ENCODE data around the gene HOMER1.
"Not testable (repeated sequence)": the region's sequence is repeated elsewhere in the genome, so short reads cannot be mapped to it uniquely, and the experiment has no call there.

Gene HOMER1

DNA sequence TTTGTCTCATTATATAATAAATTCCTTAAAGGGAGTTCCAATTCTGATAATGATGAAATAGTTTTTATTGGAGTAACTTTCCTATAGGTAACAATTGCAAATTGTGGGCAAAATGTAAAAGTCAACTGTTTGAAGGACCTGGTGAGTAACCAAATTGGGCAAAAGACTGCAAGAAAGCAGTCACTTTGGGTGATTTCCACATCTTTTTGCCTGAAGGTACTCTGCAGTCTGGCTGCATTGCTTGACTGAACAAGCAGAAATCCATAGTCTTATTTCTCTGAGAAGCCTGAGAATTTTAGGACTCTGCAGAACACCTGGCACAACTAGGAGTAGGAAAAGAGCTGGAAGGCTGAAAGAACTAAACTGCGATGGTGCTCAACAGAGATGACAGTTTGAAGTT is 114.9 kb downstream of the HOMER1 start:
- no peak for DNase-seq (ENCODE audit: insufficient read length, low spot score)
- no peak for FAIRE-seq
- TF ChIP-seq POLR2A (IDR thresholded peaks at IDR 0.05; ENCODE audit: low read depth, low read length): no peak

DNA sequence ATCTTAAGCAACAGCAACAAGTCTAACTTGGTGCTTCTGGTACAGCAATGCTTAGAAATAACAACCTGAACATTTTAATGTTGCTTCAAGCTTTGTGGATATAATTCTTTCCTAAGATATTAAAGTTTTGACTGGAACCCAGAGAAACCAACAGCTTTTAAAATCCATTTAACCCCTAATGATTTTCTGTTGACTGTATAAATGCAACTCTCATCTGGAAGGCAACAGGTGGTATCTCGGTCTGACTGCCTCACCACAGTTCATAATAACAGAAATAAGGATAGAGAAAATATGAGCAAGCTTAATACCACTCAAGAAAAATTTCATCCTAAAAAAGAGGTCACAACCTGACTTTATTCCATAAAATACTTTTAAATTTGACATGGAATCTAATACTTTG is 116.9 kb downstream of the HOMER1 start:
- FAIRE-seq: peak; percentile 33
- no peak for TF ChIP-seq POLR2A (IDR thresholded peaks at IDR 0.05; ENCODE audit: low read depth, low read length)
- DNase-seq (ENCODE audit: insufficient read length, low spot score): no peak

DNA sequence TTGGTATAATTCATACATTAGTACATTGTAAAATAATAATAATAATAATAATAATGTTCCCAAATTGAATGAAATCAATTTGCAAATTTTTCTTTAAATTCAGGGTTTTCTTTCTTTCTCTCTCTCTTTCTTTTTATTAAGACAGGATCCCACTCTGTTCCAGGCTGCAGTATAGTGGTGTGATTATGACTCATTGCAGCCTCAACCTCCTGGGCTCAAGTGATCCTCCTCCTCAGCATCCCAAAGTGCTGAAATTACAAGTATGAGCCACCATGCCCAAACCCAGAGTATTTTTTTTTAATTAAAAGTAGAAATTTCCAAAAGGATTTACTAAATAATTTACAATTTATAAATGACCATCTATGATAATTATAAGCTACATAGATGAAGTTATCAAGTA is 117.7 kb downstream of the HOMER1 start:
- DNase-seq (ENCODE audit: insufficient read length, low spot score) (no peak), FAIRE-seq (no peak)
- no peak for TF ChIP-seq POLR2A (IDR thresholded peaks at IDR 0.05; ENCODE audit: low read depth, low read length)

DNA sequence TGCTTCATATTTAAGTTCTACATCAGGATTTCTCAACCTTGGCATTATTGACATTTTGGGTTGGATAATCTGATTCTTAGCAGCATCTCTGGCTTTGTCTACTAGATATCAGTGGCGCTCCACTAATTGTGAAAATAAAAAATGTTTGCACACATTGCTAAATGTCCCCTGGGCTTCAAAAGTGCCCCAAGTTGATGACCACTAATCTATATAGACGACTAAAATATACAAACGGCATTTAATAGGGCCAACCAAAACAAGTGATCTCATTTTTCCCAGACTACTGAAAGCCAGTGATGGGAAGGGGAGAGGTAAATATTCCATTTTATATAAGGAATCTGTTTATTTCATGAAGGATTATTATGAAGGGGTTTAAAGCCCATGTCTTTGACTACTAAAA is 118.6 kb downstream of the HOMER1 start:
- no peak for TF ChIP-seq POLR2A (IDR thresholded peaks at IDR 0.05; ENCODE audit: low read depth, low read length)
- no peak for DNase-seq (ENCODE audit: insufficient read length, low spot score)
- FAIRE-seq: no peak

DNA sequence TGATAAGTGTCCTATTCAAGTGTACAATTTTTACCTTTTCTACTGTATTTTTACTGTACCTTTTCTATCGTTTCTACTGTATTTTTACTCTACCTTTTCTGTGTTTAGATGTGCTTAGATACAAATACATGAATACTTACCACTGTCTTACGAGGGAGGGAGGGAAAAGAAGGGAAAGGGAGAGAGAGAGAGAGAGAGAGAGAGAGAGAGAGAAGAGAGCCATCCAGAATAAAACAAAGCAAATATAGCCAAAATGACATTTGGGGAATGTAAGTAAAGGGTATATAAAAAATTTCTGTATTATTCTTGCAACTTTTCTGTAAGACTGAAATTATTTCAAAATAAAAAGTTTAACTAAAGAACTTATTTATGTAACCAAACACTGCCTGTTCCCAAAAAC is 121.2 kb downstream of the HOMER1 start:
- FAIRE-seq (no peak), DNase-seq (ENCODE audit: insufficient read length, low spot score) (no peak)
- TF ChIP-seq POLR2A (IDR thresholded peaks at IDR 0.05; ENCODE audit: low read depth, low read length): no peak

DNA sequence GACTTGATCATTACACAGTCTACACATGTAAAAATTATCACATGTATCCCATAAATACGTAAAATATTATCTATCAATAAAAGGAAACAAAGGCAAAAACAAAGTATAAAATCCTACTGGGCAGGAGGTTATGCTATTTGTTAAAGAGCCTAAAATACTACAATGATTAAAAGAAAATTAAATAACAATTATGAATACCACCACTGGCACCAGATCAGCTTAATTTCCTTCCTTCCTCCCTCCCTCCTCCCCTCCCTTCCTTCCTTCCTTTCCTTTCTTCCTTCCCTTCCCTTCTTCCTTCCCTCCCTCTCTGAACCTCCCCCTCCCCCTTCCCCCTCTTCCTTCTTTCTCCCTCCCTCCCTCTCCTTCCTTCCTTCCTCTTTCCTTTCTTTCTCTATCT is 127.3 kb downstream of the HOMER1 start:
- no peak for TF ChIP-seq POLR2A (IDR thresholded peaks at IDR 0.05; ENCODE audit: low read depth, low read length)
- FAIRE-seq: no peak
- no peak for DNase-seq (ENCODE audit: insufficient read length, low spot score)

DNA sequence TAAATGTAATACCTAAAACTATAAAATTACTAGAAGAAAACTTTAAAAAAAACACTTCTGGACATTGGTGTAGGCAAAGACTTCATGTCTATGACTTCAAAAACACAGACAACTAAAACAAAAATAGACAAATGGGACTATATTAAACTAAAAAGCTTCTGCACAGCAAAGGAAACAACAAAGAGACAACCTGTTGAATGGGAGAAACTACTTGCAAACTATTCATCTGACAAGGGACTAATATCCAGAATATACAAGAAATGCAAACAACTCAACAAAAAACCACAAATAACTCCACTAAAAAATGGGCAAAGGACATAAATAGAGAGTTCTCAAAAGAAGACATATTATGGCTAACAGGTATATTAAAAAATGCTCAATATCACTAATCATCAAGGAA is 128.8 kb downstream of the HOMER1 start:
- FAIRE-seq: not testable (repeated sequence)

DNA sequence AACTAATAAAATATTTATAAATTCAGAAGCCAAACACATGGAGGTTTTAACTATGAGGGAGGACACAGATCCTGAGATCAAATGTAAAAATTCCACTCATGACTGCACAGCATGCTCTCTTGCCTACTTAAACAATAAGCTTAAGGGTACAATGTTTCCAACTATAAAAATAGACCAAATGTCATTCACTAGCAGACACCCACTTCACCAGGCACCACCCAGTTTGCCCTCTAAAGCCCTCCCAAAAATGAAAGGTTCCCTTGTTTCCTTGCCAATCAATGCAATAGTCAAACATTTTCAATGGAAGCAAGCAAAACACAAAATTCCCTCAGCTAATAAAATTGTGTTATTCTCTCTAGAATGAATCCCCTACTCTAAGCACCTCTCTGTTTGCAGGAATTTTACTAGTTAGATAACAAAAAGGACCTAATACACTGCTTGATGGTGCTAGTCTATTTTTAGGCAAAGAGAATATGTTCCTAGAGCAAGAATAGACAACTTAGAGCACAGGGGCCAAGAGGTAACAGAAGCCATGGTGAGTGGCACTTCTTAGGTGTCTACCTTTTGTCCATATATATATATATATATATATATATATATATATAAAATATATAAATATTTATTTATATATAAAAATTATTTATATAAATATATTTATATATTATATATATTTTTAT is 135.3 kb downstream of the HOMER1 start:
- DNase-seq (ENCODE audit: insufficient read length, low spot score) (no peak), FAIRE-seq (peak; percentile 69)
- no peak for TF ChIP-seq POLR2A (IDR thresholded peaks at IDR 0.05; ENCODE audit: low read depth, low read length)

More for the DNA sequence above, 128.8 kb downstream of the HOMER1 start:
- not testable (repeated sequence) for DNase-seq (ENCODE audit: insufficient read length, low spot score)

DNA sequence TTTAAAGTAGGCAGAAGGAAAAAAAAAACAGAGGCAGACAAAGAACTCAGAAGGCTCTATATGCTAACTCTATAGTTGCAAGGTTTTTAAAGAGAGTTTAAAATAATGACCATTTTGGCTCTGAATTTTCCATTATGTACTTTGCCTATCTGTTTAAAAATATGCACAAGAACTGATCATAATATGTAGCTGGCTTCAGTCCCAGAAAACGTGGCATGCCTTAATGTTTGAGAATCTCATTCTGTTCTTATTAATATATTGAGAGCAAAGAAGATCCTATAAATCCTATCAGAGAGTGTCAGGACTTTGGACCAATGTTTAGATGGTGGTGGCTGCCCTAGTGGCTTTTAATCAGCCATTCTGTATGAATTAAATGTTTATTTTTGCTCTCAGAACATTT is 156.5 kb downstream of the HOMER1 start:
- DNase-seq (ENCODE audit: insufficient read length, low spot score): no peak
- no peak for FAIRE-seq
- TF ChIP-seq POLR2A (IDR thresholded peaks at IDR 0.05; ENCODE audit: low read depth, low read length): no peak

DNA sequence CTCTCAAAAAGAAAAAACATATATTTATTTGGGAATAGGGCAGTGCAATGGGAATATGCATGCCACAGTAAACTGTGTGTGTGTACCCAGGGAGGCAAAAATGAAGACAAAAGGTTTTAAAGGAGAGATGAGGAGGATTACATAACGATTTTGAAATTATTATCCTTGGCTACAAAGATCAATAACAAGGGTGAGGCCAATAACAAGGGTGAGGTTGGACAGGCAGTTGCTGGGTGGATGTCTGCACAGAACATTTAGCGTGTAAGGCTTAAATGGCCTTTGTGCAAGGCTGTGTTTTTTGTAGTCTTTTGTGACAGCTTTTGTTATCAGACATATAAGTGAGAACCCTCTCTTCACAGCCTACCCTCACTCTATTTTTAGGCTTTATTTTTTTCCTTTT is 164.1 kb downstream of the HOMER1 start:
- TF ChIP-seq POLR2A (IDR thresholded peaks at IDR 0.05; ENCODE audit: low read depth, low read length): no peak
- DNase-seq (ENCODE audit: insufficient read length, low spot score) (no peak), FAIRE-seq (no peak)

DNA sequence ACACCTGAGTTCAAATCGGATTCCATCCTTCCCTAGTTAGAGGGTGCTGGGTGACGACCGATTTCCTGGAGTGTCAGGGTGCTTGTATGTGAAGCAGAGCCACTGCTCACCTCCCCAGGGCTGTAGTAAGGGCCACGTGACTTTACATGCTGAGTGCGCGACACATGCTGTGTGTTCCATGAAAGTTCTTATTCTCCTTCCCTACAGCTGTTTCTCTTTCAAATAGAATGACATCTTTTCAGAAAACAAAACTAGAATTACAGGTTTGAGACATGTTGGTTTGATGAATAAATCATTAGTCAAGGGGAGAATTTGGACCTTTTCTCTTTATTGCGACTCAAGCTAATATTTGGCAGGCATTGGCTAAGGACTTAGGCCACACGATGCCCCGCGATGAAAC is 164.9 kb downstream of the HOMER1 start:
- TF ChIP-seq POLR2A (IDR thresholded peaks at IDR 0.05; ENCODE audit: low read depth, low read length): no peak
- FAIRE-seq: no peak
- no peak for DNase-seq (ENCODE audit: insufficient read length, low spot score)

DNA sequence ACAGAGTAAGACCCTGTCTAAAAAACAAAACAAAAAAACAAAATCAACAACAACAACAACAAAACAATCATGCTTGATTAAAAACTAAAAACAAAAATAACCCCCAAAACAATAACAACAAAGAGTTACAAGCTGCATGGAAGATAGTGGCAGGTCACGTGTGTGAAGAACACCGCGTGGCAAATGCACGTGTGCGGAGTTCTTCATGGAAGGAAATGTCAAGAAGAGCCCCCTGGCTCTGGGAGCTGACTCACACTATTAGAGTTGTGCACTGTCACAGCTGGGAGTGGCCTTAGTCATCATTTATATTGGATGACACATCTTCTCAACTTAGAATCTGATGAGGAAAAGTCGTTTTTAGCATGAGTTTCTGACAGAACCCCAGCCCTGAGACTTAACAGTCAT is 167.5 kb downstream of the HOMER1 start:
- FAIRE-seq (no peak), DNase-seq (ENCODE audit: insufficient read length, low spot score) (peak; percentile 58)
- no peak for TF ChIP-seq POLR2A (IDR thresholded peaks at IDR 0.05; ENCODE audit: low read depth, low read length)

DNA sequence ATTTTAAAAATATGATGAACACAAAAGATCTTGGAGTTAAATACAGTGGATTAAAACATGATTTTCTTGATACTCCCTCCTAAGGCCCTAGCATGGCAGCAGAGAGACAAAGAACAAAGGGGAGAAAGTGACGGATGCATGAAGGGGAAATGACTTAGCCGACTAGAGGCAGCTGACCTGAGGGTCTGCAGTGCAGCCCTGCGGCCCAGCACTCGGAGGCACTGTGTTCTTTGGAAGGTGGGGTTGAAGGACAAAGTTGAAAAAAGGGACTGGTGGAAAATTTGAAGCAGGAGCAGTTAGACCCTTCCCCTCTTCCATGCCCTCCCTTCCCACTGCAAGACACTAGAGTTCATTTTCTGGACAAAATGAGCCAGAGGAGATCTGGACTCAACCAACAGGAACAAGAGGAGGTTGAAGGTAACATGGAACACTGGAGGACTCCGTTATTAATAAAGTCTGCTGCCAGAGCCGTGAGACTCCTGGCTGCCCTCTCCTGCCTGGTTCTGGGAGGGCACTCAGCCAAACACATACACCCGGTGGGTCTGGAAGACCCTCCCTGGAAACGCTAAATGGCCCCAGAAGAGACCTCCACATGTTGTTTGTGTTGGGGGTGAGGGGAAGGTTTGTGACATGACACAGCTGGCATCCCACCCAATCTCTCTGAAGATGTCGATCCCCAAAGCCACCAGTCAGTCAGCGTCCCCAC is 179.9 kb downstream of the HOMER1 start:
- no peak for TF ChIP-seq POLR2A (IDR thresholded peaks at IDR 0.05; ENCODE audit: low read depth, low read length)
- no peak for FAIRE-seq
- no peak for DNase-seq (ENCODE audit: insufficient read length, low spot score)

DNA sequence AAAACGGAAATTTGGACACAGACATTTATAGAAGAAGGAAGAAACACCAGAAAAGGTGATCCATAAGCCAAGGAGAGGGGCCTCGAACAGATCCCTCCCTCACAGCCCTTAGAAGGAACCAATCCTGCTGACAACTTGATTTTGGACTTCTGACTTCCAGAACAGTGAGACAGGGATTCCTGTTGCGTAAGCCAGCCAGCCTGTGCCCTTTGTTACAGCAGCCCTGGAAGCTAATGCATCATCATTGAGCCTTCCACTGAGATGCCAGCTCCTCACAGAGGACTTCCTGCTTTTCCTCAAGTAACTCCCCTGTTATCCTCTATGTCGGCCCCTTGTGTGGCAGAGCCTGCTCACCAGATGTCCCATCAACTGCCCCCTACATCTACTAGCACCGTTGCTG is 183.9 kb downstream of the HOMER1 start:
- TF ChIP-seq POLR2A (IDR thresholded peaks at IDR 0.05; ENCODE audit: low read depth, low read length): no peak

DNA sequence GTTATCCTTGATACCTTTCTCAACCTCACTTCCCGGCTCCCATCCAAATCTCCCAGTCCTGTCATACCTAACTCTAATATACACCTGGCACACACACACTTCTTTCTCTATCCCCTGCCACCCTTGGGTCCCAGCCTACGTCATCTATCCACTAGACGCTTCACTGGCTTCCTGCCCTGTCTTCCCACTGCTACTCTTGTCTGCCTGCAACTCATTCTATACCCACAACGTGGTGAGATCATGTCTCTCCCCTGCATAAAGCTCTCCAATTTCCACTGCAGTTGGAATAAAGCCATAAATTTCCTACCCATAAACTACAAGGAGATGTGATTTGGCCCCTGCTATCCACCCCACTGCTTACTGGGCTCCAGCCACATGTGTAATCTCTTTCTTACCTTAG is 184.5 kb downstream of the HOMER1 start:
- no peak for TF ChIP-seq POLR2A (IDR thresholded peaks at IDR 0.05; ENCODE audit: low read depth, low read length)
- no peak for FAIRE-seq
- DNase-seq (ENCODE audit: insufficient read length, low spot score): no peak

More for the DNA sequence above, 183.9 kb downstream of the HOMER1 start:
- DNase-seq (ENCODE audit: insufficient read length, low spot score) (no peak), FAIRE-seq (no peak)
